ENCODE results near the gene MET.

- TF ChIP-seq CTCF (IDR thresholded peaks at IDR 0.05; ENCODE audit: extremely low read depth in 1 of 2, insufficient read depth in 1 of 2, low read depth in 1 of 2, low read length in 2 of 2): no peak
- TF ChIP-seq MAX (IDR thresholded peaks at IDR 0.05; ENCODE audit: insufficient read depth, insufficient read length): no peak
- no peak for TF ChIP-seq EZH2 (IDR thresholded peaks at IDR 0.05; ENCODE audit: borderline replicate concordance, low read depth, low read length, severe bottlenecking)
- no peak for TF ChIP-seq POLR2A (IDR thresholded peaks at IDR 0.05; ENCODE audit: low read depth, low read length)
These were observed 885 bp upstream of the MET start for GRCh38 chr7:116671111-116671510.

Measured in endothelial cell of umbilical vein (primary cell).